Endometrium (tissue), 2 donors: ENCODE results near the gene ZNF550.
A peak's percentile ranks its signal among the peaks of the same experiment; 100 is the strongest.

Source experiments
- FAIRE-seq: peaks from 2 replicates; lab custom pipeline; 2012; peaks lifted over from hg19 to GRCh38; lab: Jason Lieb, UNC
- donor health status: control.
- donor health status: control.

The ZNF550 gene

GRCh38 chr19:57559404-57560025 is at the start of gene ZNF550:
TSS of gene ZNF550 (minus strand) at chr19:57559863. CDS start at chr19:57559682, 181 bp downstream.
- FAIRE-seq: no peak

GRCh38 chr19:57606931-57607330 is 47.3 kb upstream of the ZNF550 start:
- no peak for FAIRE-seq

DNA sequence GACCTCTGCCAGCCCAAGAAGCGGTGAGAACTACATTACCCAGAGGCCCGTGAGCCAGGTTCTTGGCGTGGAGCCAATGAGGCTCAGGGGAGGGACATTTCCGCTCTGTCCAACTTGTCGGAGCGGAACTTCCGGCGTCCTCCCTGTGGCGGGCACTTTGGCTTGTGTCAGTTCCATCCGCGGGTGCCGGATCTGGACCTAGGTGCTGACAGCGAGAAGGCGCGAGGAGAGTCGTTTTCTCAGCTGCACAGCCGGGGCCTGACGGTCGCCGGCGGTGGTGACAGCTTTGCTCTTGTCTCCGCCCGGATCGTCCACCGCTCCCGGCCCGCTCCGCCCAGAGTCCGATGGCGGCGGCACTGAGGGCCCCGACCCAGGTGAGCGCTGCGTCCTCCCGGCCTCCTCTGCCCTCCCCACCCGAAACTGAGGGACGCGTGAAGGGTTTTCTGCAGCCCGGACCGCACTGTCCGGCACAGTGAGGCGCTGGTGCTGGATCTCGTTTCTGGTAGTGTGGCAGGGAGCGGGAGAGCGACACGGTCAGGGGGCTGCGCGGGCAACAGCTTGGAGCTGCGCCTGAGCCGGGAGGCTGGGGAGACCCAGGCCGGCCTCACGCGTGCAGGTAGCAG is 40.2 kb upstream of the ZNF550 start, which contains the start of gene ZNF530:
Gene ZNF530, plus strand, starts transcription at position 125 of the 623 bp plus-strand sequence. CDS start 4,461 bp downstream, outside the sequence.
- FAIRE-seq: peak; percentile 60

DNA sequence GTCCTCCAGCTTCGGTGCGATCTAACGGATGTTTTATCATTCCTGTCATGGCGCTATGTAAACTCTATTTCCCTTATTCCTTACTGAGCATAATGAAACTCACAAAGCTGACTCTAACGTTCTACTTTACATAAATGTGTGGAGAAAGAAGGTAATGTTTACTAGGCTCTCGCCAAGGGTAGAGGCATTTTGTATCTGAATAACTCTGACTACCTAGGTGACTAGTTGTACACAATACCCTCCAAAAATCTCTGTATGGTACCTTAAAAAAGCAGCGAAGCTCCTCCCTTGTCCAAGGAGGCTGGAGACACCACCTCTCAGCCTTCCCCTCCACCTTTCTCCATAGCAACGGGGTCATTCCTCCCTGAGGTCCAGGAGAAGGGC is 39.7 kb upstream of the ZNF550 start:
- no peak for FAIRE-seq

- no peak for FAIRE-seq
Measured at GRCh38 chr19:57587529-57587928, 27.9 kb upstream of the ZNF550 start.

GRCh38 chr19:57583521-57584416 is 24.1 kb upstream of the ZNF550 start, which contains the start of gene ZIK1:
TSS of gene ZIK1 (plus strand) at chr19:57584145. CDS start at chr19:57584357, 212 bp downstream.
- peak; percentile 93 for FAIRE-seq

- FAIRE-seq: no peak
Measured at GRCh38 chr19:57583104-57583520, 23.4 kb upstream of the ZNF550 start.

DNA sequence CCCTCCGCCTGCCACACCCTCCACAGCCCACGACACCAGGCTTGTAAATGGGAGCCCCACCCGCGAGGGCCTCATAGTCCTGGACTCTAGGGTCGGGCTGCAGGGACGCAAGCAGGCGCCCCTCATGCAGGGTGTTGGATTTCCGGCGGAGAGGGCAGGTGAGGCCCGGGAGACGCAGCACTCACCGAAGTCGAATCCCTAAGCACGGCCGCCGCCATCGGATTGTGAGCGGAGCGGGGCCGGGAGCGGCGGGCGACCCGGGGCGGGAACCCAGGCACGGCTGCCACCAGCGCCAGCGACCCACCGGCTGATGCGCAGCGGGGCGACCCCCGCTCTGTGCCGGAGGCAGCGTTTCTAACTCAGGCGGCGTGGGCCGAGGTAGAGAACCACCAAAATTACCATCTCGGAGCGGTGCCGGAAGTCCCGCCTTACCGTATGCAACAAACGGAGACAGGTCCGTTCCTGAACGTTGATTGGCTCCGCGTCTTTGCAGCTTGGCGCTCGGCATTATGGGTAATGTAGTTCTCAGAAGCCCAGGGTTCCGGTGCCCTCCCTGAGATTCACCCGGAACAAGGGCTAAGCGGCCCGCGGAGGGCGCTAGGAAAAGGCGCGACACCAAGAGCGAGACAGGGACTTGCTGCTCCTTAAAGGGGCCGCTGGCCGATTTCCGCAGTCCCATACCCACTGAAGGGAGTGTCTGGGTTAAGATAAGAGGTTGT is 19.0 kb upstream of the ZNF550 start, which contains the start of gene ZNF416:
Gene ZNF416, minus strand, starts transcription at position 425 of the 719 bp plus-strand sequence. Its CDS starts 207 bp downstream, at position 218.
- peak; percentile 97 for FAIRE-seq

DNA sequence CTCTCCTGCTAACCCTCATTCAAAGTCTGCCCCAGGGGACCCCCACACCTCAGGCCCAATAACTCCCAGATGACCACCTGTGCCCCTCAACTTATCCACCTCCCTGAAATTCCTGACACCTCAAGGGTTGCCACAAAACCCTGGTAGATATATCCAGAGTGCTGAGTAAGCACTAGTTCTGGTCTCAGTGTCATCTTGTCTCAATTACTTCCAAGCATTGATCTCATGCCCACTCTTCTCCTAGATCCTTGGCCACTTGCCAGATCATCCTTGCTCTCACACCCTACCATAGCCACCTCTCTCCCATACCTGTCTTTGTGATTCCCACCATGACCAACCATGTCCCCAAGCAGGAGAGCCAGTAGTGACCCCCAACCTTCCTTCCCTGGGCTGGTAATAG is 17.0 kb upstream of the ZNF550 start:
- FAIRE-seq: no peak

DNA sequence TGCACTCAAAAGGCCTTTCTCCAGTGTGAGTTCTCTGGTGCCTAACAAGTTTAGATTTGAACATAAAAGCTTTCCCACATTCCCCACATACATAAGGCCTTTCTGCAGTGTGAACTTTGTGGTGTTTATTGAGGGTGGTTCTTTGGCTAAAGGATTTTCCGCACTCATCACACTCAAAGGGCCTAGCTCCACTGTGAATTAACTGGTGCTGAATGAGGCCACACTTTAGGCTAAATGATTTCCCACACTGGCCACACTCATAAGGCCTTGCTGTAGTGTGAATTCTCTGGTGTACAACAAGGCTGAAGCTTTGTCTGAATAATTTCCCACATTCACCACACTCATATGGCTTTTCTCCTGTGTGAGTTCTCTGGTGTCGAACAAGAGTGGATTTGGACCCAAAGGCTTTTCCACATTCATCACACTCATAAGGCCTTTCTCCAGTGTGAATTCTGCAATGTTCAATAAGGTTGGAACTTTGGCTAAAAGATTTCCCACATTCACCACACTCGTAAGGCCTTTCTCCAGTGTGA is 12.8 kb upstream of the ZNF550 start:
- no peak for FAIRE-seq

DNA sequence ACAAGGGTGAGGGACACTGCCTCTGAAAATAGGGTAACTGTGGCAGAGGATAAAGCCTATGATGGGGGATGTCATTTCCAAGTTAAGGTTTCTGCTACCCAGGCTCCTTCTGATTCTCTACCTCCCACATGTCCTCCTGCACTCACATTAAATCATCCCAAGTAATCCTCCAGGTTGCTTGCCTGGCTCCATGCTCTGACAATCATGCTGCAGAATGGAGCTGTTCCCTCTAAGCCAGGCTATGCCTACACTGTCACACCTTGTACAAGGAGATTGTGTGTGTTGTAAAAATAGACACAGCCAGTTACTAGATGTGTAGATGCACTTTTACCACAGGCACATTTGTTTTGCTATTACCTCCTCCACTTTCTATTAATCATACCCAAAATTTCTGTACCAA is 11.0 kb upstream of the ZNF550 start:
- no peak for FAIRE-seq

GRCh38 chr19:57566396-57567265 is 7.0 kb upstream of the ZNF550 start:
- FAIRE-seq: no peak

- no peak for FAIRE-seq
Measured at GRCh38 chr19:57563547-57563946, 3.9 kb upstream of the ZNF550 start.

- no peak for FAIRE-seq
Measured at GRCh38 chr19:57560049-57560491, 407 bp upstream of the ZNF550 start.

GRCh38 chr19:57559008-57559403 is 657 bp downstream of the ZNF550 start:
- no peak for FAIRE-seq

GRCh38 chr19:57558525-57558924 is 1.1 kb downstream of the ZNF550 start:
- FAIRE-seq: no peak

- FAIRE-seq: no peak
Measured at GRCh38 chr19:57557659-57558058, 2.0 kb downstream of the ZNF550 start.

GRCh38 chr19:57552432-57552831 is 7.2 kb downstream of the ZNF550 start:
- FAIRE-seq: no peak

- FAIRE-seq: no peak
Measured at GRCh38 chr19:57546513-57546912, 13.2 kb downstream of the ZNF550 start.

GRCh38 chr19:57537953-57538547 is 21.6 kb downstream of the ZNF550 start:
- FAIRE-seq: no peak
